GM12892 (cell line): ENCODE measurements around the gene TTC33.

ENCODE experiments used
- POLR2A ChIP-seq: IDR thresholded peaks from 2 replicates; pipeline ENCODE4 v1.6.1; 2011; ENCODE audit warnings: low read depth, low read length, control low read depth
- POLR2AphosphoS5 ChIP-seq: IDR thresholded peaks from 2 replicates; pipeline ENCODE4 v1.6.1; 2011; ENCODE audit warnings: low read depth, low read length, control low read depth

DNA sequence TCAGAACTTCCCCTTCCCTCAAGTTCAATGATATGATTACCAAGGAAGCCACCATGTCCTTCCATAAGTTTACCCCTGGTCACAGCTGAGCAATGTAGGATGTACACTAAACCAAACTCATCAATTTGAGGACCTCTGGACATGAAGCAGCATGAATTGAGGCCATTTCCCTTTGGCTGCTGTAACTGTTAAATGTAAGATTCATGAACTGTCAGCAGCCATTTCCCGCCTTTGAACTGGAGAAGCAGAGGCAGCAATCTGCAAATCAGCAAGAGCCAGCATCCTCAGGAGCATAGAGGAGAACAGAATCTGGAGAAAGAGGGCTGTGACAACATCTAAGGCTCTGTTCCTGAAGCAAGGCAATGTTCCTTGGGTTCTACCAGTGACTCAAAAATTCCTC is 180.3 kb downstream of the TTC33 start:
- TF ChIP-seq POLR2A: no peak
- no peak for TF ChIP-seq POLR2AphosphoS5
